Left lobe of liver (tissue), 2 donors: ENCODE results near the gene DNASE1L3. TPM values are rescaled to one million over a fixed set of nuclear protein-coding genes. Genes with fewer than 3 reads are reported as not detected.
"Not testable (repeated sequence)": the region's sequence is repeated elsewhere in the genome, so short reads cannot be mapped to it uniquely, and the experiment has no call there.

ENCODE experiments used
- ATAC-seq: fragments of 200-7000 bp; cut with Tn5 transposase; one replicate; pipeline ENCODE4 v1.9.1; 2020; ENCODE audit warnings: mild to moderate bottlenecking, moderate library complexity
- DNase-seq: peaks from one replicate; pipeline ENCODE4 v3.0.0-alpha.2; 2020; ENCODE audit warnings: low spot score
- total RNA-seq: library from RNA; stranded (reverse); gene quantifications from one replicate; pipeline ENCODE4 v1.2.1, GENCODE V29; 2021
- donor health status: DM: no; HTN: no; CAD: no; lungs with moderate emphysema.
- donor health status: DM: no; HTN: yes; CAD: no.

Gene DNASE1L3
- total RNA-seq, 1 donor from 2014 or later: 33.0 TPM

GRCh38 chr3:58202917-58203360, 7.8 kb downstream of the DNASE1L3 start:
- ATAC-seq: no peak
- no peak for DNase-seq

GRCh38 chr3:58201451-58201850, 9.3 kb downstream of the DNASE1L3 start:
- DNase-seq, ATAC-seq: not testable (repeated sequence)

- no peak for DNase-seq
- peak; percentile 30 for ATAC-seq
Measured at GRCh38 chr3:58200846-58201355, 9.9 kb downstream of the DNASE1L3 start.

- no peak for ATAC-seq
- DNase-seq: no peak
Measured at GRCh38 chr3:58200121-58200709, 10.6 kb downstream of the DNASE1L3 start.

GRCh38 chr3:58198804-58199203, 12.0 kb downstream of the DNASE1L3 start:
- DNase-seq: no peak
- ATAC-seq: no peak

GRCh38 chr3:58198362-58198761, 12.4 kb downstream of the DNASE1L3 start:
- DNase-seq: no peak

GRCh38 chr3:58197588-58197987, 13.2 kb downstream of the DNASE1L3 start:
- ATAC-seq: no peak
- DNase-seq: no peak

More at GRCh38 chr3:58198362-58198761, 12.4 kb downstream of the DNASE1L3 start:
- no peak for ATAC-seq

- ATAC-seq (peak; percentile 19), DNase-seq (no peak)
Measured at GRCh38 chr3:58193682-58194407, 16.9 kb downstream of the DNASE1L3 start.

- no peak for ATAC-seq
- no peak for DNase-seq
Measured at GRCh38 chr3:58192069-58192468, 18.7 kb downstream of the DNASE1L3 start.

GRCh38 chr3:58191361-58191991, 19.3 kb downstream of the DNASE1L3 start:
- DNase-seq: no peak

GRCh38 chr3:58190882-58191281, 19.9 kb downstream of the DNASE1L3 start:
- peak; percentile 43 for ATAC-seq
- DNase-seq: peak; percentile 67

More at GRCh38 chr3:58191361-58191991, 19.3 kb downstream of the DNASE1L3 start:
- ATAC-seq: no peak

GRCh38 chr3:58190291-58190690, 20.5 kb downstream of the DNASE1L3 start:
- DNase-seq: peak; percentile 83
- ATAC-seq: peak; percentile 61

- no peak for ATAC-seq
- no peak for DNase-seq
Measured at GRCh38 chr3:58189691-58190090, 21.1 kb downstream of the DNASE1L3 start.

GRCh38 chr3:58188921-58189451, 21.8 kb downstream of the DNASE1L3 start:
- peak; percentile 45 for ATAC-seq
- peak; percentile 82 for DNase-seq

- DNase-seq (no peak), ATAC-seq (no peak)
Measured at GRCh38 chr3:58188173-58188564, 22.6 kb downstream of the DNASE1L3 start.

- ATAC-seq (no peak), DNase-seq (no peak)
Measured at GRCh38 chr3:58184982-58185360, 25.8 kb downstream of the DNASE1L3 start.

- DNase-seq: no peak
Measured at GRCh38 chr3:58184309-58184981, 26.3 kb downstream of the DNASE1L3 start.

GRCh38 chr3:58183891-58184290, 26.9 kb downstream of the DNASE1L3 start:
- no peak for DNase-seq
- no peak for ATAC-seq

More at GRCh38 chr3:58184309-58184981, 26.3 kb downstream of the DNASE1L3 start:
- no peak for ATAC-seq

- ATAC-seq: no peak
- no peak for DNase-seq
Measured at GRCh38 chr3:58183221-58183620, 27.6 kb downstream of the DNASE1L3 start.

- DNase-seq (no peak), ATAC-seq (no peak)
Measured at GRCh38 chr3:58180940-58181587, 29.7 kb downstream of the DNASE1L3 start.
